Fibroblast of mammary gland (primary cell): ENCODE data around the gene RIOK3.

Experiments used
- DNase-seq: peaks from one replicate; pipeline ENCODE4 v3.0.0-alpha.2; 2010; ENCODE audit warnings: low read depth
- H3K4me3 ChIP-seq: 2 replicates; pipeline ENCODE4 v1.5.1; 2011; ENCODE audit warnings: low read depth, mild to moderate bottlenecking, low read length, moderate library complexity; ENCODE audit not compliant: control insufficient read depth
- CTCF ChIP-seq: conservative IDR thresholded peaks from 2 replicates; pipeline ENCODE4 v1.5.1; 2011; ENCODE audit warnings: low read depth, low read length, inconsistent platforms; ENCODE audit not compliant: control insufficient read depth, insufficient read depth

Gene RIOK3

GRCh38 chr18:23526501-23527063 is 73.5 kb downstream of the RIOK3 start:
- no peak for DNase-seq
- no peak overlapping the region for H3K4me3 ChIP-seq
- TF ChIP-seq CTCF, result no peak

- no peak for TF ChIP-seq CTCF
- H3K4me3 ChIP-seq, result no peak overlapping the region
- peak; percentile 93 for DNase-seq
Observed at GRCh38 chr18:23528580-23529472, 75.7 kb downstream of the RIOK3 start.

GRCh38 chr18:23529604-23530003 is 76.5 kb downstream of the RIOK3 start:
- DNase-seq, result peak; percentile 86
- no peak for TF ChIP-seq CTCF
- no peak overlapping the region for H3K4me3 ChIP-seq

- no peak for DNase-seq
Observed at GRCh38 chr18:23530195-23530594, 77.1 kb downstream of the RIOK3 start.

GRCh38 chr18:23531912-23532311 is 78.8 kb downstream of the RIOK3 start:
- no peak for TF ChIP-seq CTCF
- no peak for DNase-seq
- no peak overlapping the region for H3K4me3 ChIP-seq

More at GRCh38 chr18:23530195-23530594, 77.1 kb downstream of the RIOK3 start:
- no peak overlapping the region for H3K4me3 ChIP-seq
- TF ChIP-seq CTCF, result no peak
